Measurements from ENCODE around the gene ACIN1. TPM values are rescaled to one million over a fixed set of nuclear protein-coding genes. Genes with fewer than 3 reads are reported as not detected.
A peak's percentile ranks its signal among the peaks of the same experiment; 100 is the strongest.

ACIN1 gene
- total and polyA plus RNA-seq, 2 of the 13 experiments (the other 11 are each of a cell fraction or from before 2014, with no cell fraction given): 165 to 183 TPM

DNA sequence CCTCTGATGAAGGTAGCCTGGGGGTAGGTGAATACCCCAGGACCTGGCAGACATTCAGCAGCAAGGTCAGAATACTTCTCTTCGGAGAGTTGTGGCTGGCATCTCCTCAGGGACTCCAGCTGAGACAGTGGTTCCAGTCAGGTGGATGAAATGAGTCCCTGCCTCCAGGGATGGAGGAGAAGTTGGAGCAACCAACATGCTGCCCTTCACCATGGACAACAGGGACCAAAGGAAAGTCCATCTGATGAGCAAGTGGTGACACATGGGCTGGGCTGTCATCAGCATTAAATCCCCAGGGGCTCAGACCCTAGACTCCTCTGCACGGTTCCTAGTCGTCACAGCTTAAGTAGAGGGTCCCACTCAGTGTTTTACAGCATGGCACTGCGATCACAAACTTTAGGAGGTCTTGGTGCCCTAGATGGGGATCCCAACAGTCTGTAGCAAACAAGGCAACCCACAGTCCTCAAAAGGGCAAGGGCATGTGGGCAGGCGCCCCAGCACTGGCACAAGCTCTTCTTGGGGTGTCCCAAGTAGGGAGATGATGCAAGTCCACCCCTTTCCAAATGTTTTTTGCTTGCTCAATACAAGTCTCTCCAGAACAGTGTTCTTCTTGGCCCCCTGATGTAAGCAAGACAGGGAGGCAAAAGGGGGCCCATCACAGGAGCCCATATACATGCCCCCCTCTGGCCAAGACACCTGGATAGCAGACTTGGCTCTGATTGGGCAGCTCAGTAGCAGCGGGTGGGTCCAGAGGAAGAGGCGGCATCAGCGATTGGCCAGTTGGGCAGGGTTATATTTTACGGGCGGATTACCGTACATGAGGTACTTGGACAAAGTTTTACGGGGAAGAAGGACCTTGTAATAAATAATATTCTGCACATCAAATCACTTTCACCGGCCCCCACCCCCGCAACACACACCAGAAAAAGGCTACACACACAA, 26.8 kb downstream of the ACIN1 start (continued):
- 0 out of 2 replicates have a peak, but pooled peaks have one; percentile 21 for TF ChIP-seq ZNF343 (CRISPR knock-in tag; IDR thresholded peaks at IDR 0.05)
- peak; percentile 61; the same call in 1 of the 2 replicates for TF ChIP-seq SRY (CRISPR knock-in tag; IDR thresholded peaks at IDR 0.05)
- peak; percentile 33 for TF ChIP-seq RBFOX2 (IDR thresholded peaks at IDR 0.05; ENCODE audit: low read depth, low read length)
- peak; percentile 42 for TF ChIP-seq POLR2G (IDR thresholded peaks at IDR 0.05; ENCODE audit: low read depth, low read length)
- TF ChIP-seq, protein P1, sequence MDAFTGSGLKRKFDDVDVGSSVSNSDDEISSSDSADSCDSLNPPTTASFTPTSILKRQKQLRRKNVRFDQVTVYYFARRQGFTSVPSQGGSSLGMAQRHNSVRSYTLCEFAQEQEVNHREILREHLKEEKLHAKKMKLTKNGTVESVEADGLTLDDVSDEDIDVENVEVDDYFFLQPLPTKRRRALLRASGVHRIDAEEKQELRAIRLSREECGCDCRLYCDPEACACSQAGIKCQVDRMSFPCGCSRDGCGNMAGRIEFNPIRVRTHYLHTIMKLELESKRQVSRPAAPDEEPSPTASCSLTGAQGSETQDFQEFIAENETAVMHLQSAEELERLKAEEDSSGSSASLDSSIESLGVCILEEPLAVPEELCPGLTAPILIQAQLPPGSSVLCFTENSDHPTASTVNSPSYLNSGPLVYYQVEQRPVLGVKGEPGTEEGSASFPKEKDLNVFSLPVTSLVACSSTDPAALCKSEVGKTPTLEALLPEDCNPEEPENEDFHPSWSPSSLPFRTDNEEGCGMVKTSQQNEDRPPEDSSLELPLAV (CRISPR knock-in tag; conservative IDR thresholded peaks at IDR 0.05; ENCODE audit: low read depth): 0 out of 2 replicates have a peak, but pooled peaks have one; percentile 2
- no peak for TF ChIP-seq EP300 (IDR thresholded peaks at IDR 0.05; ENCODE audit: low read depth in 2 of 2, low read length in 2 of 2)
- TF ChIP-seq EP300 (CRISPR knock-in tag; IDR thresholded peaks at IDR 0.05; ENCODE audit: borderline replicate concordance): 0 out of 2 replicates have a peak, but pooled peaks have one; percentile 19
- 0 out of 2 replicates have a peak, but pooled peaks have one; percentile 18 for TF ChIP-seq ZNF136 (CRISPR knock-in tag; IDR thresholded peaks at IDR 0.05; ENCODE audit: low read depth)
- TF ChIP-seq, protein P2, sequence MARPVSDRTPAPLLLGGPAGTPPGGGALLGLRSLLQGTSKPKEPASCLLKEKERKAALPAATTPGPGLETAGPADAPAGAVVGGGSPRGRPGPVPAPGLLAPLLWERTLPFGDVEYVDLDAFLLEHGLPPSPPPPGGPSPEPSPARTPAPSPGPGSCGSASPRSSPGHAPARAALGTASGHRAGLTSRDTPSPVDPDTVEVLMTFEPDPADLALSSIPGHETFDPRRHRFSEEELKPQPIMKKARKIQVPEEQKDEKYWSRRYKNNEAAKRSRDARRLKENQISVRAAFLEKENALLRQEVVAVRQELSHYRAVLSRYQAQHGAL (CRISPR knock-in tag; IDR thresholded peaks at IDR 0.05; ENCODE audit: not compliant biosample characterization): no peak
- peak; percentile 68; the same call in 1 of the 2 replicates for TF ChIP-seq EED (CRISPR knock-in tag; IDR thresholded peaks at IDR 0.05)
- TF ChIP-seq JUND (CRISPR knock-in tag; IDR thresholded peaks at IDR 0.05): no peak
- no peak for TF ChIP-seq SMAD1 (CRISPR knock-in tag; IDR thresholded peaks at IDR 0.05; ENCODE audit: borderline replicate concordance, low read depth)
- TF ChIP-seq, protein P3, sequence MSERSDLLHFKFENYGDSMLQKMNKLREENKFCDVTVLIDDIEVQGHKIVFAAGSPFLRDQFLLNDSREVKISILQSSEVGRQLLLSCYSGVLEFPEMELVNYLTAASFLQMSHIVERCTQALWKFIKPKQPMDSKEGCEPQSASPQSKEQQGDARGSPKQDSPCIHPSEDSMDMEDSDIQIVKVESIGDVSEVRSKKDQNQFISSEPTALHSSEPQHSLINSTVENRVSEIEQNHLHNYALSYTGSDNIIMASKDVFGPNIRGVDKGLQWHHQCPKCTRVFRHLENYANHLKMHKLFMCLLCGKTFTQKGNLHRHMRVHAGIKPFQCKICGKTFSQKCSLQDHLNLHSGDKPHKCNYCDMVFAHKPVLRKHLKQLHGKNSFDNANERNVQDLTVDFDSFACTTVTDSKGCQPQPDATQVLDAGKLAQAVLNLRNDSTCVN (CRISPR knock-in tag; IDR thresholded peaks at IDR 0.05; ENCODE audit: borderline replicate concordance): no peak
- TF ChIP-seq, protein P4, sequence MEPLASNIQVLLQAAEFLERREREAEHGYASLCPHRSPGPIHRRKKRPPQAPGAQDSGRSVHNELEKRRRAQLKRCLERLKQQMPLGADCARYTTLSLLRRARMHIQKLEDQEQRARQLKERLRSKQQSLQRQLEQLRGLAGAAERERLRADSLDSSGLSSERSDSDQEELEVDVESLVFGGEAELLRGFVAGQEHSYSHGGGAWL (CRISPR knock-in tag; IDR thresholded peaks at IDR 0.05): peak; percentile 27; the same call in 1 of the 2 replicates
- no peak for TF ChIP-seq REPIN1 (CRISPR knock-in tag; IDR thresholded peaks at IDR 0.05; ENCODE audit: borderline replicate concordance, low read depth)
- peak in 1 of 2 experiments; percentile 6; a peak in 3 of 4 replicates for TF ChIP-seq POLR2A (IDR thresholded peaks at IDR 0.05; ENCODE audit: insufficient read depth in 1 of 2, low read depth in 2 of 2, low read length in 2 of 2)

Measured in HepG2 (cell line).